ENCODE measurements around the gene MAP4K3. TPM values are rescaled to one million over a fixed set of nuclear protein-coding genes. Genes with fewer than 3 reads are reported as not detected.

MAP4K3 gene
- total and polyA plus RNA-seq, 11 donors: 14.5 to 45.4 (median 33.4) TPM

GRCh38 chr2:39484206-39484605, 47.1 kb upstream of the MAP4K3 start:
- ATAC-seq: peak in 1 of 4 donors; percentile 41

GRCh38 chr2:39483534-39483933, 46.4 kb upstream of the MAP4K3 start:
- intact Hi-C loops (cut with DNase I): no loop called here
- no peaks in the 10 kb centered on the region for H3K27me3 ChIP-seq
- WGBS, 4 donors: 25 to 34% (median 32%) methylated on average over 3 of the region's 3 CpGs
- H3K9me3 ChIP-seq: no peaks in the 10 kb centered on the region
- peaks cover 0 to 34% (median 13%) of the 10 kb centered on the region in 12 donors for H3K4me1 ChIP-seq
- ATAC-seq (no peak), DNase-seq (no peak)
- no peak for TF ChIP-seq CTCF (IDR thresholded peaks at IDR 0.05)
- no peak for TF ChIP-seq POLR2A (IDR thresholded peaks at IDR 0.05)
- H3K4me3 ChIP-seq: no peak overlapping the region
- H3K27ac ChIP-seq: peak overlapping the region in 1 of 12 donors; percentile 7
- no peaks in the 10 kb centered on the region for H3K36me3 ChIP-seq

More at GRCh38 chr2:39484206-39484605, 47.1 kb upstream of the MAP4K3 start:
- Histone ChIP-seq H3K36me3 (no peaks in the 10 kb centered on the region), H3K9me3 (no peaks in the 10 kb centered on the region), H3K4me1 (peaks cover 0 to 36% (median 13%) of the 10 kb centered on the region in 12 donors), H3K4me3 (no peak overlapping the region), H3K27me3 (no peaks in the 10 kb centered on the region), H3K27ac (peak overlapping the region in 2 of 12 donors; percentile 7 to 29)
- TF ChIP-seq POLR2A (IDR thresholded peaks at IDR 0.05): no peak
- TF ChIP-seq CTCF (IDR thresholded peaks at IDR 0.05): no peak
- intact Hi-C loops (cut with DNase I): no loop called here
- DNase-seq: no peak

- Histone ChIP-seq H3K4me3 (no peak overlapping the region), H3K36me3 (peaks cover 0 to 14% (median 0%) of the 10 kb centered on the region in 9 donors), H3K27ac (no peak overlapping the region), H3K4me1 (peaks cover 0 to 28% (median 13%) of the 10 kb centered on the region in 12 donors), H3K9me3 (no peaks in the 10 kb centered on the region), H3K27me3 (no peaks in the 10 kb centered on the region)
- intact Hi-C loops (cut with DNase I): no loop called here
- DNase-seq: no peak
- WGBS, 4 donors: 81 to 87% (median 83%) methylated on average over 2 of the region's 2 CpGs
- TF ChIP-seq POLR2A (IDR thresholded peaks at IDR 0.05) (no peak), CTCF (IDR thresholded peaks at IDR 0.05) (no peak)
- ATAC-seq: no peak
These were observed 44.5 kb upstream of the MAP4K3 start for GRCh38 chr2:39481611-39482010.

GRCh38 chr2:39479696-39480095, 42.6 kb upstream of the MAP4K3 start:
- no peak for TF ChIP-seq POLR2A (IDR thresholded peaks at IDR 0.05)
- TF ChIP-seq CTCF (IDR thresholded peaks at IDR 0.05): no peak
- intact Hi-C loops (cut with DNase I): no loop called here

More at GRCh38 chr2:39479696-39480095, 42.6 kb upstream of the MAP4K3 start:
- ATAC-seq (no peak), DNase-seq (no peak)
- Histone ChIP-seq H3K27ac (no peak overlapping the region), H3K9me3 (no peaks in the 10 kb centered on the region), H3K4me1 (peaks cover 0 to 27% (median 13%) of the 10 kb centered on the region in 12 donors), H3K4me3 (no peak overlapping the region), H3K27me3 (no peaks in the 10 kb centered on the region), H3K36me3 (peaks cover 0 to 31% (median 16%) of the 10 kb centered on the region in 9 donors)
- WGBS, 4 donors: 92 to 96% (median 94%) methylated on average over 5 of the region's 5 CpGs

Data from heart left ventricle (tissue), 16 donors.